HEK293 (cell line): Measurements from ENCODE around the gene RTKN.
A peak's percentile ranks its signal among the peaks of the same experiment; 100 is the strongest.

ENCODE experiments used
- CTCF ChIA-PET: fragments of 350-600 bp; formaldehyde crosslinking; extraction: SDS; loops from one replicate; lab custom pipeline; 2021; ENCODE audit warnings: antibody characterized with exemption; lab: Yijun Ruan, JAX
- POLR2A ChIA-PET: fragments of 300-600 bp; formaldehyde crosslinking; extraction: SDS; loops from one replicate; lab custom pipeline; 2020; ENCODE audit warnings: antibody characterized with exemption, inconsistent platforms; lab: Yijun Ruan, JAX
- H3K27ac ChIP-seq: fragments of 200-500 bp; sonication (Bioruptor generic); 2 replicates; pipeline ENCODE4 v1.5.1; 2014; ENCODE audit warnings: low read depth, low read length, control low read depth, inconsistent platforms; ENCODE audit errors: extremely low read depth
- H3K36me3 ChIP-seq, 2 experiments: fragments of 200-500 bp in 1 of 2; sonication (Bioruptor generic) in 1 of 2; 1 replicate in 1 of 2; 2 replicates in 1 of 2; pipeline ENCODE4 v1.5.1; 2014 to 2017; ENCODE audit warnings: inconsistent platforms in 2 of 2, low read length in 2 of 2; ENCODE audit not compliant: control insufficient read depth in 2 of 2, insufficient read depth in 1 of 2
- H3K4me1 ChIP-seq: fragments of 200-500 bp; sonication (Bioruptor generic); 2 replicates; pipeline ENCODE4 v1.5.1; 2014; ENCODE audit warnings: mild to moderate bottlenecking, low read length, inconsistent platforms; ENCODE audit not compliant: control insufficient read depth, insufficient read depth
- H3K4me3 ChIP-seq: 2 replicates; pipeline ENCODE4 v1.5.1; 2011; ENCODE audit warnings: low read depth, mild to moderate bottlenecking, control low read depth, low read length, moderate library complexity
- H3K9me3 ChIP-seq: fragments of 200-500 bp; sonication (Bioruptor generic); 2 replicates; pipeline ENCODE4 v1.5.1; 2014; ENCODE audit warnings: low read depth, low read length, inconsistent platforms; ENCODE audit not compliant: control insufficient read depth, insufficient read depth
- CTCF ChIP-seq: fragments of 450-650 bp; formaldehyde crosslinking; IDR thresholded peaks from 2 replicates; pipeline ENCODE4 v1.5.1; 2016; ENCODE audit warnings: missing biosample characterization, missing genetic modification characterization
- HIC1 ChIP-seq: fragments of 450-650 bp; formaldehyde crosslinking; IDR thresholded peaks from 2 replicates; pipeline ENCODE4 v1.5.1; 2016; ENCODE audit warnings: missing biosample characterization, missing genetic modification characterization
- SALL2 ChIP-seq: fragments of 450-650 bp; formaldehyde crosslinking; IDR thresholded peaks from 2 replicates; pipeline ENCODE4 v1.5.0; 2017; ENCODE audit warnings: missing biosample characterization, mild to moderate bottlenecking, missing genetic modification characterization, borderline replicate concordance
- ZNF510 ChIP-seq: fragments of 450-650 bp; formaldehyde crosslinking; IDR thresholded peaks from 2 replicates; pipeline ENCODE4 v1.5.1; 2018; ENCODE audit warnings: mild to moderate bottlenecking, missing genetic modification characterization, missing biosample characterization; ENCODE audit not compliant: insufficient replicate concordance
- ZNF558 ChIP-seq: fragments of 450-650 bp; formaldehyde crosslinking; IDR thresholded peaks from 2 replicates; pipeline ENCODE4 v1.5.1; 2016; ENCODE audit warnings: missing biosample characterization, missing genetic modification characterization
- ZNF785 ChIP-seq: fragments of 450-650 bp; formaldehyde crosslinking; IDR thresholded peaks from 2 replicates; pipeline ENCODE4 v1.5.1; 2016; ENCODE audit warnings: missing biosample characterization, missing genetic modification characterization
- ZNF843 ChIP-seq: fragments of 450-650 bp; formaldehyde crosslinking; IDR thresholded peaks from 2 replicates; pipeline ENCODE4 v1.5.1; 2016; ENCODE audit warnings: missing biosample characterization, missing genetic modification characterization
- ZXDB ChIP-seq: fragments of 450-650 bp; formaldehyde crosslinking; IDR thresholded peaks from 2 replicates; pipeline ENCODE4 v1.5.1; 2016; ENCODE audit warnings: missing biosample characterization, missing genetic modification characterization
- TF ChIP-seq, protein P1 (sequence below): fragments of 450-650 bp; formaldehyde crosslinking; IDR thresholded peaks from 2 replicates; pipeline ENCODE4 v1.5.1; 2016; ENCODE audit warnings: missing biosample characterization, missing genetic modification characterization, borderline replicate concordance

Gene RTKN

GRCh38 chr2:74462054-74462785 is 20.5 kb upstream of the RTKN start:
- ChIA-PET POLR2A (interaction anchor here (0.8 to 2.2 kb wide), 3 partner anchors 10 to 71 kb away, joined by 3 to 13 read pairs (median 4); partner anchors contain the start of genes CCDC142 and MRPL53), CTCF (interaction anchor here (0.9 kb wide), 1 partner anchor 10 kb away, joined by 3 read pairs; the partner anchor contains the start of gene MRPL53)
- no peak for TF ChIP-seq ZNF785 (tag by site-specific recombination)
- no peak for TF ChIP-seq ZXDB (tag by site-specific recombination)
- TF ChIP-seq ZNF558 (tag by site-specific recombination) = no peak
- no peak for TF ChIP-seq ZNF510 (tag by site-specific recombination)
- no peak for TF ChIP-seq ZNF843 (tag by site-specific recombination)
- no peak for TF ChIP-seq SALL2 (tag by site-specific recombination)
- H3K4me1 ChIP-seq = no peaks in the 10 kb centered on the region
- H3K4me3 ChIP-seq = no peak overlapping the region
- H3K9me3 ChIP-seq = no peaks in the 10 kb centered on the region
- H3K27ac ChIP-seq = no peak overlapping the region
- H3K36me3 ChIP-seq = peaks cover 0 to 31% of the 10 kb centered on the region in 2 experiments; a peak in 1 of 3 replicates

DNA sequence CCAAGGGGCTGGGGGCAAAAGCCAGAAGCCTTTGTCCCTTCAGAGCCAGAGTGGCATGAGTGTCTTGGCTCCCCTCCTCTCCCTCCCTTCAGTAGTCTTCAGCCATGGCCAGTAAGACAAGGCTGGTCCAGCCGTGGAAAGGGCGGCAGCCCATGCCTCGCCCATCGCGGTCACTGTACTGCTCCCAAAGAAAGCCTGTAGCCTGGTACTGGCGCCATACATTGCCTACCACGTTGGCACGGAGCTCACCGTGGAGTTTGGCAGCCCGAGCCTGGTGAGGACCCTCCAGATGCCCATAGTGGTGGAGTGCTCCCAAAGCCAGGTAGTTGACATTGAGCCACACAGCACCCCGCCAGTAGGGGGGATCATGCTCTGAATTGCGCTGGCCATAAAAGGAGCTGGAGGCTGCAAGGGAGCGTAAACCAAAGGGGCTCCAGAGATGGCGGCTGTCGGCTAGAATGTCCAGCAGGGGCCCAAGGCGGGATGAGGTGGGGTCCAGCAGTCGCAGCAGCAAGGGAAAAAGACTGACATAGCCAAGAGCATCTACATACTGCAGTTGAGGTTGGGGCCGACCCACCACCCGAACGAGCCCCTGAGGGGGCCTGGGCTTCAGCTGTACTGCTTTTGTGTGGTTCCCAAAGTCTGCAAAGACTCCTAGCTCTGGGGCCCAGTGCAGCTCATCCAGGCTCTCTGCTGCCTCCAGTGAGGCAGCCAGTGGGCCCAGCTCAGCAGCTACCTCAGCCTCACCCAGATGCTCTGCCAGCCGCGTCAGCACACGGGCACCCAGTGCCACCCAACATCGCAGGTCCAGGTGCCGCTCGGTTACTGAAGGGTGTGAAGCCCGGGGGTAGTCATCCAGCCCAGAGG is 19.7 kb upstream of the RTKN start:
- POLR2A ChIA-PET = interaction anchor here (0.8 to 2.2 kb wide), 3 partner anchors 11 to 21 kb away, joined by 3 to 13 read pairs (median 3); partner anchors contain the start of genes CCDC142 and MRPL53
- CTCF ChIA-PET = interaction anchor here (0.5 to 0.9 kb wide), 2 partner anchors 11 to 25 kb away, joined by 3 to 6 read pairs; partner anchors contain the start of gene MRPL53

More for the DNA sequence above, 19.7 kb upstream of the RTKN start:
- TF ChIP-seq HIC1 (tag by site-specific recombination) (peak; percentile 23; the same call in 1 of the 2 replicates), CTCF (tag by site-specific recombination) (peak; percentile 48)
- TF ChIP-seq, protein P1, sequence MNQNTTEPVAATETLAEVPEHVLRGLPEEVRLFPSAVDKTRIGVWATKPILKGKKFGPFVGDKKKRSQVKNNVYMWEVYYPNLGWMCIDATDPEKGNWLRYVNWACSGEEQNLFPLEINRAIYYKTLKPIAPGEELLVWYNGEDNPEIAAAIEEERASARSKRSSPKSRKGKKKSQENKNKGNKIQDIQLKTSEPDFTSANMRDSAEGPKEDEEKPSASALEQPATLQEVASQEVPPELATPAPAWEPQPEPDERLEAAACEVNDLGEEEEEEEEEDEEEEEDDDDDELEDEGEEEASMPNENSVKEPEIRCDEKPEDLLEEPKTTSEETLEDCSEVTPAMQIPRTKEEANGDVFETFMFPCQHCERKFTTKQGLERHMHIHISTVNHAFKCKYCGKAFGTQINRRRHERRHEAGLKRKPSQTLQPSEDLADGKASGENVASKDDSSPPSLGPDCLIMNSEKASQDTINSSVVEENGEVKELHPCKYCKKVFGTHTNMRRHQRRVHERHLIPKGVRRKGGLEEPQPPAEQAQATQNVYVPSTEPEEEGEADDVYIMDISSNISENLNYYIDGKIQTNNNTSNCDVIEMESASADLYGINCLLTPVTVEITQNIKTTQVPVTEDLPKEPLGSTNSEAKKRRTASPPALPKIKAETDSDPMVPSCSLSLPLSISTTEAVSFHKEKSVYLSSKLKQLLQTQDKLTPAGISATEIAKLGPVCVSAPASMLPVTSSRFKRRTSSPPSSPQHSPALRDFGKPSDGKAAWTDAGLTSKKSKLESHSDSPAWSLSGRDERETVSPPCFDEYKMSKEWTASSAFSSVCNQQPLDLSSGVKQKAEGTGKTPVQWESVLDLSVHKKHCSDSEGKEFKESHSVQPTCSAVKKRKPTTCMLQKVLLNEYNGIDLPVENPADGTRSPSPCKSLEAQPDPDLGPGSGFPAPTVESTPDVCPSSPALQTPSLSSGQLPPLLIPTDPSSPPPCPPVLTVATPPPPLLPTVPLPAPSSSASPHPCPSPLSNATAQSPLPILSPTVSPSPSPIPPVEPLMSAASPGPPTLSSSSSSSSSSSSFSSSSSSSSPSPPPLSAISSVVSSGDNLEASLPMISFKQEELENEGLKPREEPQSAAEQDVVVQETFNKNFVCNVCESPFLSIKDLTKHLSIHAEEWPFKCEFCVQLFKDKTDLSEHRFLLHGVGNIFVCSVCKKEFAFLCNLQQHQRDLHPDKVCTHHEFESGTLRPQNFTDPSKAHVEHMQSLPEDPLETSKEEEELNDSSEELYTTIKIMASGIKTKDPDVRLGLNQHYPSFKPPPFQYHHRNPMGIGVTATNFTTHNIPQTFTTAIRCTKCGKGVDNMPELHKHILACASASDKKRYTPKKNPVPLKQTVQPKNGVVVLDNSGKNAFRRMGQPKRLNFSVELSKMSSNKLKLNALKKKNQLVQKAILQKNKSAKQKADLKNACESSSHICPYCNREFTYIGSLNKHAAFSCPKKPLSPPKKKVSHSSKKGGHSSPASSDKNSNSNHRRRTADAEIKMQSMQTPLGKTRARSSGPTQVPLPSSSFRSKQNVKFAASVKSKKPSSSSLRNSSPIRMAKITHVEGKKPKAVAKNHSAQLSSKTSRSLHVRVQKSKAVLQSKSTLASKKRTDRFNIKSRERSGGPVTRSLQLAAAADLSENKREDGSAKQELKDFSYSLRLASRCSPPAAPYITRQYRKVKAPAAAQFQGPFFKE (tag by site-specific recombination) = no peak
- H3K27ac ChIP-seq = no peak overlapping the region
- H3K4me3 ChIP-seq = no peak overlapping the region
- peaks cover 0 to 31% of the 10 kb centered on the region in 2 experiments; a peak in 1 of 3 replicates for H3K36me3 ChIP-seq
- no peaks in the 10 kb centered on the region for H3K9me3 ChIP-seq
- peaks cover 5% of the 10 kb centered on the region for H3K4me1 ChIP-seq
